AG04450 (cell line): ENCODE results near the gene PSMD11. TPM values are rescaled to one million over a fixed set of nuclear protein-coding genes. Genes with fewer than 3 reads are reported as not detected.
"Not testable (repeated sequence)": the region's sequence is repeated elsewhere in the genome, so short reads cannot be mapped to it uniquely, and the experiment has no call there.

Experiments
- CTCF ChIA-PET: fragments of 300-600, 350-600 bp; formaldehyde crosslinking; extraction: SDS; loops from one replicate; lab custom pipeline; 2022; ENCODE audit warnings: antibody characterized with exemption, inconsistent platforms; lab: Charles Lee
- POLR2A ChIA-PET: fragments of 350-600 bp; formaldehyde crosslinking; extraction: SDS; loops from one replicate; lab custom pipeline; 2021; ENCODE audit warnings: antibody characterized with exemption, inconsistent platforms; lab: Yijun Ruan, JAX
- DNase-seq: peaks from one replicate; pipeline ENCODE4 v3.0.0-alpha.2; 2011; ENCODE audit warnings: low read depth, low spot score
- H3K27ac ChIP-seq: one replicate; pipeline ENCODE4 v1.5.1; 2012; ENCODE audit warnings: low read depth, low read length, control low read depth
- H3K27me3 ChIP-seq: one replicate; pipeline ENCODE4 v1.6.0; 2012; ENCODE audit warnings: low read length; ENCODE audit not compliant: control insufficient read depth, insufficient read depth
- H3K4me3 ChIP-seq: 2 replicates; pipeline ENCODE4 v1.5.1; 2011; ENCODE audit warnings: mild to moderate bottlenecking, low read depth, low read length, control low read depth
- H3K9me3 ChIP-seq: 2 replicates; pipeline ENCODE4 v1.5.1; 2012; ENCODE audit warnings: low read length; ENCODE audit not compliant: control insufficient read depth, insufficient read depth
- CTCF ChIP-seq: IDR thresholded peaks from 2 replicates; pipeline ENCODE4 v1.5.1; 2011; ENCODE audit warnings: low read depth, low read length, control low read depth, inconsistent platforms
- polyA plus RNA-seq: library from polyadenylated mRNA; depleted of rRNA; stranded (reverse); fragments of >200 nt; gene quantifications from 2 replicates; pipeline ENCODE4 v1.2.3, GENCODE V29; 2011

Gene PSMD11
- polyA plus RNA-seq, 1 experiment, result 99.0 TPM

DNA sequence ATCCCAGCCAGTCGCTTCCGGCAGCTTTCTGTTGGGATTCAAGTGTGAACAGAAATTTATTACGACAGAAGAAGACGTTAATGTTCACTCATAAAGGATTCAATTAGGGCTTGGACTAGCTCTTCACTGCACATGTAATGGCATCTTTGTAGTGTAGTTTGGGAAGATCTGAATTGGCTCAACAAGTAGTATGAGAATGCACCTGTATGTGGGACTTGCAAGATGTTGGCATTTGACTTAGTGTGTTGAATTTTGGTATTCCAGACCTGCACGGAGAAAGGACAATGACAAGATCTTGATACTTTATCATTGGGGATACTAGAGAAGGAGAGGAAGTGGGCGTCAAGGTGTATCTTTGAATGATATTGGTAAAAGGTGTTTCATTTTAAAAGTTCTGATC, 1.2 kb downstream of the PSMD11 start:
- peaks cover 7% of the 10 kb centered on the region for H3K27me3 ChIP-seq
- H3K9me3 ChIP-seq, result no peaks in the 10 kb centered on the region; the same call in 1 of the 2 replicates
- H3K4me3 ChIP-seq, result peak overlapping the region; percentile 92
- CTCF ChIA-PET, result interaction anchor here (1.9 to 8.5 kb wide), 3 partner anchors 8 to 18 kb away, joined by 19 to 132 read pairs (median 69); no protein-coding TSS in a partner anchor
- peak overlapping the region; percentile 47 for H3K27ac ChIP-seq
- DNase-seq, result no peak
- POLR2A ChIA-PET, result no interaction called here
- TF ChIP-seq CTCF, result no peak

DNA sequence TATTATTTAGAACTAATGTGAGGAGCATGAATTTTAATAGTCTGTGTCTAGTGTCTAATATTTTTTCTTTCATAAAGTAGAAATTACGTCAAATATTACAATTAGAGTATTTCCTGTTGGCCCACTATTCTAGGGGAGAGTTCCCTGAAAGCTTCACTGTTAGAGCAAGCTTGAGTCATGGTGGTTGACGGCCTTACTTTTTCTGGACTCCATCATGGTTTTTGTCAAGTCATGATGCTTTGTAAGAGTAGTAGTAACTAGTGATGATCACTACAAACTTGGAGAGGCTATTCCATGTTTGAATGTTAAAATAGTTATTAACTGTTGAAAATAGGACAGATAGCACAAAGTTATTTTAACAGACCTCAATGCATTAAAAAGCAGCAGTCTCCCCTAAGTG, 1.7 kb downstream of the PSMD11 start:
- Histone ChIP-seq H3K4me3 (peak overlapping the region; percentile 92), H3K27ac (no peak overlapping the region), H3K9me3 (no peaks in the 10 kb centered on the region; the same call in 1 of the 2 replicates), H3K27me3 (peaks cover 7% of the 10 kb centered on the region)
- no peak for DNase-seq
- no peak for TF ChIP-seq CTCF
- ChIA-PET POLR2A (interaction anchor here (0.8 kb wide), 1 partner anchor 38 kb away, joined by 10 read pairs; no protein-coding TSS in a partner anchor), CTCF (interaction anchor here (3.8 to 8.5 kb wide), 2 partner anchors 13 to 17 kb away, joined by 69 to 132 read pairs; no protein-coding TSS in a partner anchor)

GRCh38 chr17:32446949-32447348, 2.6 kb downstream of the PSMD11 start:
- no peak overlapping the region for H3K4me3 ChIP-seq
- ChIA-PET CTCF (interaction anchor here (8.5 kb wide), 1 partner anchor 16 kb away, joined by 132 read pairs; no protein-coding TSS in a partner anchor), POLR2A (interaction anchor here (0.8 kb wide), 1 partner anchor 37 kb away, joined by 10 read pairs; no protein-coding TSS in a partner anchor)
- no peak for DNase-seq
- no peak overlapping the region for H3K27ac ChIP-seq
- H3K27me3 ChIP-seq, result peaks cover 4% of the 10 kb centered on the region
- H3K9me3 ChIP-seq, result no peaks in the 10 kb centered on the region; the same call in 1 of the 2 replicates
- no peak for TF ChIP-seq CTCF

DNA sequence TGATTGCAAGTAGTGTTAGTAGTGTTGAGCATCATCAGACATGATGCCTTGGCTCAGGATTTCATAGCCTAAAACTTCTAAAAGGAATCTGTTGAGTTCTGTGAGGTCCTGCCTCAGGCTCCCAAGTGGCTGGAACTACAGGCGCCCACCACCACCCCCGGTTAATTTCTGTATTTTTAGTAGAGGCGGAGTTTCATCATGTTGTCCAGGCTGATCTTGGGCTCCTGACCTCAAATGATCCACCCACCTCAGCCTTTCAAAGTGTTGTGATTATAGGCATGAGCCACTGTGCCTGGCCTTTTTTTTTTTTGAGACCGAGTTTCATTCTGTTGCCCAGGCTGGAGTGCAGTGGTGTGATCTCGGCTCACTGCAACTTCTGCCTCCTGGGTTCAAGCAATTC, 5.7 kb downstream of the PSMD11 start:
- no peak overlapping the region for H3K4me3 ChIP-seq
- POLR2A ChIA-PET, result no interaction called here
- H3K9me3 ChIP-seq, result no peaks in the 10 kb centered on the region
- no peaks in the 10 kb centered on the region for H3K27me3 ChIP-seq
- DNase-seq, result no peak
- no peak for TF ChIP-seq CTCF
- CTCF ChIA-PET, result interaction anchor here (8.5 kb wide), 1 partner anchor 13 kb away, joined by 132 read pairs; no protein-coding TSS in a partner anchor
- no peak overlapping the region for H3K27ac ChIP-seq

GRCh38 chr17:32450379-32450778, 6.1 kb downstream of the PSMD11 start:
- H3K9me3 ChIP-seq, H3K27me3 ChIP-seq, H3K4me3 ChIP-seq, H3K27ac ChIP-seq, DNase-seq, POLR2A ChIA-PET: not testable (repeated sequence)
- CTCF ChIA-PET, result interaction anchor here (8.5 kb wide), 1 partner anchor 13 kb away, joined by 132 read pairs; no protein-coding TSS in a partner anchor
